GM19099 (cell line): Measurements from ENCODE around the gene RBMY1A1.
"Not testable (repeated sequence)": the region's sequence is repeated elsewhere in the genome, so short reads cannot be mapped to it uniquely, and the experiment has no call there.

Source experiments
- POLR2A ChIP-seq: IDR thresholded peaks from 3 replicates; pipeline ENCODE4 v1.6.1; 2011; ENCODE audit warnings: low read depth; ENCODE audit not compliant: insufficient read length; ENCODE audit errors: extremely low read depth

Gene RBMY1A1

DNA sequence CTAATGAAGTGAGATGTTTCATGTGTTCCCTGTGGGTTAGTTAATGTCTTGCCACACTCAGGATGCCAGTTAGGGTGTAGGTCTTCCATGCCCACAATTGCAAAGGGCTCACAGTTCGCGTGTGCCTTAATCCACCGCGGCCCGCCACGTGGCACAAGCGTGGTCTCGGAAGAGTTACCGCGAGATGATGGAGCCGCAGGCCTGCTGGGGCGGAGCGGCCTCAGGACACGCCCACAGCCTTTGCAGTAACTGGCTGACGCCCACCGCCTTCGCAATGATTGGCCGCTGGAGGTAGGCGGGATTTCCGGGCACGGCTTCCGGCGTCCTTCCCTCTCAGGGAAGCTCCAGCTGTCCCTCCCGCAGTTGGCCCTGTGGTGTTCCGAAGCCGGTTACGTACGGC, at the start of gene RBMY1A1:
Gene RBMY1A1, plus strand, starts transcription at position 301 of the 400 bp plus-strand sequence. CDS start 2,013 bp downstream, outside the sequence.
- not testable (repeated sequence) for TF ChIP-seq POLR2A

DNA sequence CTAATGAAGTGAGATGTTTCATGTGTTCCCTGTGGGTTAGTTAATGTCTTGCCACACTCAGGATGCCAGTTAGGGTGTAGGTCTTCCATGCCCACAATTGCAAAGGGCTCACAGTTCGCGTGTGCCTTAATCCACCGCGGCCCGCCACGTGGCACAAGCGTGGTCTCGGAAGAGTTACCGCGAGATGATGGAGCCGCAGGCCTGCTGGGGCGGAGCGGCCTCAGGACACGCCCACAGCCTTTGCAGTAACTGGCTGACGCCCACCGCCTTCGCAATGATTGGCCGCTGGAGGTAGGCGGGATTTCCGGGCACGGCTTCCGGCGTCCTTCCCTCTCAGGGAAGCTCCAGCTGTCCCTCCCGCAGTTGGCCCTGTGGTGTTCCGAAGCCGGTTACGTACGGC, 23.6 kb upstream of the RBMY1A1 start, which contains the start of gene RBMY1B:
Gene RBMY1B, plus strand, starts transcription at position 301 of the 400 bp plus-strand sequence. CDS start 2,013 bp downstream, outside the sequence.
- TF ChIP-seq POLR2A, result not testable (repeated sequence)

DNA sequence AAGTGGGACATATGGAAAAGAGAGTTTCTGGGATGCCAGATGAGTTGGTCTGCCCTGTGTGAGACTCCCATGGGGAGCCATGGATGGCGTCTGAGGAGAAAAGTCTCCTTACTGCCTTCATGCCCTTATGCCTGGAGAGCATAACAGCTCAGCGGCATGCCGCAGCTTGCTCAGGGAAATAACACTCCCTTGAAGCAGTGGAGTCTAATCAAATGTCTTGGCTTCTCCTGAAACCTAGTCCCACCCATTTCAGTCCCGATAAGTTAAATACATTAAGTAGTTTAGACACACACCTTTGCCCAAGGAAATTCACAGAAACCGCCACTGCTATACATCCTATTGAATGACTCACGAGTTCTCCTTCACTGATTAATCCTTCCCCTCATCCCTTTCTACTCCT, 50.8 kb downstream of the RBMY1A1 start:
- no peak for TF ChIP-seq POLR2A

DNA sequence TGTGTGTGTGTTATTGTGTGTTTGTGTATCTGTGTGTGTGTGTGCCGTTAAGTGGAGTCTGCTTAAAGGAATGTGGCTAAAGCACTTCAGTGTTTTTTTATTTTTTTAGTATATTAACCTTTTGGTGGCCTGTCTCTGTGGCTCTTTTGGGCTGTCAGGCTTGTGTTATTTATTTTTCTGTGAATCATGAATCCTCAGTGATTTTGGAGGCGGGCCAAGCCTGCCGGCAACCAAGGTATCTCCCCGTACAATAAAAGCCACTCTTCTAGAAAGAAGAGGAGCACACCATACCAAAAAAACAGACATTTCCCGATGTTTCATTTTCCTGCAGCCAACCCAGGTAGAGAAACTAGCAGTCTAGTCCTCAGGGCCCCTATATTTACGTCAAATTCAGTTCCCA, 57.4 kb downstream of the RBMY1A1 start:
- no peak for TF ChIP-seq POLR2A
